IMR-90 (cell line): Measurements from ENCODE around the gene PLSCR2. TPM values are rescaled to one million over a fixed set of nuclear protein-coding genes. Genes with fewer than 3 reads are reported as not detected.

ENCODE experiments used
- ATAC-seq: fragments of 200-7000 bp; cut with Tn5 transposase; 2 replicates; pipeline ENCODE4 v1.9.1; 2020; ENCODE audit warnings: low read depth, mild to moderate bottlenecking, moderate library complexity
- BruUV-seq: library from RNA; stranded (reverse); fragments of 400-500 nt; replicated peaks from 2 replicates; lab custom pipeline; 2021; lab: Mats Ljungman, UMichigan
- CTCF ChIA-PET: fragments of 300-600 bp; formaldehyde crosslinking; extraction: SDS; loops from one replicate; lab custom pipeline; 2021; ENCODE audit warnings: antibody characterized with exemption; lab: Yijun Ruan, JAX
- POLR2A ChIA-PET: fragments of 300-600 bp; sonication (Branson Sonifier 250); formaldehyde crosslinking; loops from one replicate; lab custom pipeline; 2022; ENCODE audit warnings: antibody characterized with exemption; ENCODE audit not compliant: unreplicated experiment; lab: Charles Lee
- DNase-seq: peaks from one replicate; pipeline ENCODE4 v3.0.0; 2013
- H2AFZ ChIP-seq: replicated peaks from 2 replicates; pipeline ENCODE3; 2013; ENCODE audit warnings: low read length, mild to moderate bottlenecking; ENCODE audit not compliant: poor library complexity
- H2AK5ac ChIP-seq: 2 replicates; pipeline ENCODE4 v1.6.1; 2013; ENCODE audit warnings: low read depth, low read length, inconsistent platforms
- H2AK9ac ChIP-seq: replicated peaks from 2 replicates; pipeline ENCODE3; 2013; ENCODE audit warnings: mild to moderate bottlenecking, low read depth, low read length, moderate library complexity; ENCODE audit not compliant: poor library complexity
- H2BK120ac ChIP-seq: 2 replicates; pipeline ENCODE4 v1.6.1; 2013; ENCODE audit warnings: low read depth, low read length, inconsistent platforms
- H2BK15ac ChIP-seq: 3 replicates; pipeline ENCODE4 v1.6.1; 2013; ENCODE audit warnings: low read depth, low read length, inconsistent platforms
- H2BK20ac ChIP-seq: 2 replicates; pipeline ENCODE4 v1.6.1; 2013; ENCODE audit warnings: low read depth, mild to moderate bottlenecking, inconsistent platforms, low read length, moderate library complexity
- H2BK5ac ChIP-seq: 2 replicates; pipeline ENCODE4 v1.6.1; 2013; ENCODE audit warnings: mild to moderate bottlenecking, low read depth, low read length, inconsistent platforms; ENCODE audit not compliant: poor library complexity, severe bottlenecking
- H3K14ac ChIP-seq: replicated peaks from 2 replicates; pipeline ENCODE4 v1.6.1; 2013; ENCODE audit warnings: low read depth, low read length, inconsistent platforms
- H3K18ac ChIP-seq: 2 replicates; pipeline ENCODE4 v1.6.1; 2013; ENCODE audit warnings: low read depth, low read length, control low read depth
- H3K23ac ChIP-seq: 2 replicates; pipeline ENCODE4 v1.6.1; 2013; ENCODE audit warnings: low read depth, low read length, inconsistent platforms
- H3K27ac ChIP-seq: 2 replicates; pipeline ENCODE4 v1.5.1; 2013; ENCODE audit warnings: mild to moderate bottlenecking, control low read depth, low read length; ENCODE audit not compliant: insufficient read depth
- H3K27me3 ChIP-seq: 2 replicates; pipeline ENCODE4 v1.6.1; 2013; ENCODE audit warnings: low read length; ENCODE audit not compliant: control insufficient read depth, insufficient read depth
- H3K36me3 ChIP-seq: 2 replicates; pipeline ENCODE4 v1.6.1; 2013; ENCODE audit warnings: low read length, mixed read lengths; ENCODE audit not compliant: control insufficient read depth, insufficient read depth
- H3K4ac ChIP-seq: 2 replicates; pipeline ENCODE4 v1.6.1; 2013; ENCODE audit warnings: low read depth, low read length, inconsistent platforms
- H3K4me1 ChIP-seq: 2 replicates; pipeline ENCODE4 v1.6.1; 2013; ENCODE audit warnings: low read length, mixed read lengths; ENCODE audit not compliant: control insufficient read depth, insufficient read depth
- H3K4me2 ChIP-seq: 2 replicates; pipeline ENCODE4 v1.6.1; 2013; ENCODE audit warnings: low read depth, mild to moderate bottlenecking, control low read depth, low read length, moderate library complexity
- H3K4me3 ChIP-seq: 2 replicates; pipeline ENCODE4 v1.5.1; 2013; ENCODE audit warnings: low read depth, mild to moderate bottlenecking, control low read depth, low read length, moderate library complexity; ENCODE audit not compliant: insufficient read depth
- H3K56ac ChIP-seq: 2 replicates; pipeline ENCODE4 v1.6.1; 2013; ENCODE audit warnings: low read length, inconsistent platforms; ENCODE audit not compliant: insufficient read depth; ENCODE audit errors: extremely low read depth
- H3K79me1 ChIP-seq, 2 experiments: 2 replicates each; pipeline ENCODE4 v1.6.1; 2013; ENCODE audit warnings: low read length in 2 of 2, inconsistent platforms in 1 of 2, low read depth in 1 of 2
- H3K9ac ChIP-seq: 2 replicates; pipeline ENCODE4 v1.6.1; 2013; ENCODE audit warnings: low read depth, low read length, control low read depth
- H3K9me1 ChIP-seq: 2 replicates; pipeline ENCODE4 v1.6.1; 2013; ENCODE audit warnings: low read length, inconsistent platforms; ENCODE audit not compliant: insufficient read depth
- H3K9me3 ChIP-seq: 2 replicates; pipeline ENCODE4 v1.6.1; 2013; ENCODE audit warnings: low read length; ENCODE audit not compliant: control insufficient read depth, insufficient read depth
- H4K20me1 ChIP-seq: 2 replicates; pipeline ENCODE4 v1.6.1; 2013; ENCODE audit warnings: low read length, inconsistent platforms; ENCODE audit not compliant: insufficient read depth
- H4K5ac ChIP-seq: 2 replicates; pipeline ENCODE4 v1.6.1; 2013; ENCODE audit warnings: mild to moderate bottlenecking, low read depth, low read length, control low read depth
- H4K8ac ChIP-seq, 2 experiments: 2 replicates each; pipeline ENCODE4 v1.6.1; 2013; ENCODE audit warnings: low read depth in 2 of 2, low read length in 2 of 2, control low read depth in 1 of 2, inconsistent platforms in 1 of 2
- H4K91ac ChIP-seq: 2 replicates; pipeline ENCODE4 v1.6.1; 2013; ENCODE audit warnings: low read depth, low read length, inconsistent platforms; ENCODE audit not compliant: insufficient read depth
- BHLHE40 ChIP-seq: fragments of 150-350 bp; IDR thresholded peaks from 2 replicates; pipeline ENCODE4 v1.6.1; 2016; ENCODE audit warnings: mild to moderate bottlenecking, low read depth, low read length
- CTCF ChIP-seq: conservative IDR thresholded peaks from 2 replicates; pipeline ENCODE4 v1.5.1; 2012; ENCODE audit warnings: mild to moderate bottlenecking, low read depth, low read length, improper control_type of control experiment
- ELK1 ChIP-seq: fragments of 150-350 bp; IDR thresholded peaks from 2 replicates; pipeline ENCODE4 v1.6.1; 2016; ENCODE audit warnings: low read depth, mild to moderate bottlenecking, low read length, moderate library complexity, borderline replicate concordance
- FOS ChIP-seq: fragments of 150-350 bp; IDR thresholded peaks from 2 replicates; pipeline ENCODE4 v1.6.1; 2016; ENCODE audit warnings: low read depth, low read length
- MXI1 ChIP-seq: IDR thresholded peaks from 2 replicates; pipeline ENCODE4 v1.6.1; 2012; ENCODE audit warnings: low read depth, mild to moderate bottlenecking, low read length, moderate library complexity, borderline replicate concordance
- NFE2L2 ChIP-seq: fragments of 150-350 bp; IDR thresholded peaks from 2 replicates; pipeline ENCODE4 v1.6.1; 2016; ENCODE audit warnings: low read depth, mild to moderate bottlenecking, low read length
- POLR2A ChIP-seq: IDR thresholded peaks from 2 replicates; pipeline ENCODE4 v1.6.1; 2012; ENCODE audit warnings: mild to moderate bottlenecking, low read depth, low read length
- RFX5 ChIP-seq: IDR thresholded peaks from 2 replicates; pipeline ENCODE4 v1.8.0; 2012; ENCODE audit warnings: low read depth, mild to moderate bottlenecking, low read length, moderate library complexity
- WGBS, 2 experiments: methylation state at CpG; one replicate each; pipeline versions ENCODE4 v1.1.5 to v1.1.7; 2013; ENCODE audit warnings: missing lambda C conversion rate in 2 of 2; ENCODE audit not compliant: insufficient read length in 1 of 2; ENCODE audit errors: extremely low coverage in 2 of 2; 5-methylcytosine and 5-hydroxymethylcytosine counted together
- dilution Hi-C: fragments of 300-500 bp; cut with HindIII; formaldehyde crosslinking; loops from one replicate; pipeline ENCODE4 v1.14.3; 2018; ENCODE audit warnings: low sequenced_read_pairs; ENCODE audit not compliant: unreplicated experiment
- in situ Hi-C: fragments of 300-500 bp; cut with MboI; formaldehyde crosslinking; loops from 3 replicates; pipeline ENCODE4 v1.14.3; 2019; ENCODE audit warnings: low sequenced_read_pairs, inconsistent platforms, mixed read lengths
- intact Hi-C: fragments of 100-400 bp; cut with micrococcal nuclease; formaldehyde crosslinking; loops from 2 replicates; pipeline ENCODE4 v1.10.0; 2022
- polyA plus RNA-seq, 3 experiments: library from polyadenylated mRNA; depleted of rRNA; stranded (reverse); fragments of >200 nt; gene quantifications; 2 replicates each; pipeline ENCODE4 v1.2.3, GENCODE V29; 2012; ENCODE audit warnings: low replicate concordance in 1 of 3
- total RNA-seq: library from RNA; depleted of rRNA; stranded (reverse); fragments of >200 nt; gene quantifications from 2 replicates; pipeline ENCODE4 v1.2.3, GENCODE V29; 2012

PLSCR2 gene
- total and polyA plus RNA-seq, 2 of the 4 experiments (the other 2 are of a cell fraction): not detected

- no peaks in the 10 kb centered on the region for H3K9me1 ChIP-seq
- H3K4me1 ChIP-seq: no peaks in the 10 kb centered on the region
- no CpG with 5 or more reads among the region's 2 CpGs for WGBS, 2 experiments
- no peak overlapping the region for H3K9ac ChIP-seq
- no peak overlapping the region for H4K8ac ChIP-seq
- in situ Hi-C loops (no loop called here), intact Hi-C loops (no loop called here), dilution Hi-C loops (no loop called here)
- no peaks in the 10 kb centered on the region for H3K79me1 ChIP-seq
- no peak overlapping the region for H3K4me2 ChIP-seq
- H3K4ac ChIP-seq: no peak overlapping the region
- H2AK9ac ChIP-seq: no peak overlapping the region
- no peaks in the 10 kb centered on the region for H4K20me1 ChIP-seq
- H3K36me3 ChIP-seq: no peaks in the 10 kb centered on the region
- no peak overlapping the region for H2AK5ac ChIP-seq
- no peak overlapping the region for H2AFZ ChIP-seq
- no peak overlapping the region for H3K14ac ChIP-seq
- ATAC-seq (no peak), DNase-seq (no peak)
- no peak overlapping the region for H4K5ac ChIP-seq
- no peak overlapping the region for H3K18ac ChIP-seq
- H3K27me3 ChIP-seq: no peaks in the 10 kb centered on the region
- H3K4me3 ChIP-seq: no peak overlapping the region
- H3K9me3 ChIP-seq: peaks cover 5% of the 10 kb centered on the region; the same call in 1 of the 2 replicates
- TF ChIP-seq NFE2L2 (no peak), MXI1 (no peak), POLR2A (no peak), FOS (no peak), ELK1 (no peak), CTCF (no peak), RFX5 (no peak), BHLHE40 (no peak)
- no TSS peak for BruUV-seq
- CTCF ChIA-PET: no interaction called here
- H3K56ac ChIP-seq: no peak overlapping the region
- no peak overlapping the region for H3K23ac ChIP-seq
- H2BK5ac ChIP-seq: no peak overlapping the region
- no peak overlapping the region for H3K27ac ChIP-seq
- H2BK15ac ChIP-seq: no peak overlapping the region
- no peak overlapping the region for H4K91ac ChIP-seq
- no peak overlapping the region for H2BK120ac ChIP-seq
- H2BK20ac ChIP-seq: no peak overlapping the region
- POLR2A ChIA-PET: no interaction called here
Measured at GRCh38 chr3:146416366-146416765, 53.0 kb downstream of the PLSCR2 start.
